Heart left ventricle (tissue), 16 donors: ENCODE measurements around the gene MRPL55. TPM values are rescaled to one million over a fixed set of nuclear protein-coding genes. Genes with fewer than 3 reads are reported as not detected.

ENCODE experiments used
- ATAC-seq, 4 donors: fragments of 200-7000 bp; cut with Tn5 transposase; one replicate each; pipeline ENCODE4 v1.9.1; 2020 to 2022; ENCODE audit warnings: moderate library complexity in 4 of 4, mild to moderate bottlenecking in 3 of 4, moderate number of reproducible peaks in 1 of 4
- DNase-seq, 5 donors: peaks; one replicate each; pipeline ENCODE4 v3.0.0-alpha.2; 2020
- H3K27ac ChIP-seq, 12 donors: fragments of 200-600 bp; sonication (generic) in 4 of 12; one replicate each; pipeline versions ENCODE4 v1.5.0 to v1.8.0; 2016 to 2022; ENCODE audit warnings: mild to moderate bottlenecking in 2 of 12
- H3K27me3 ChIP-seq, 9 donors: fragments of 200-600 bp; sonication (generic) in 2 of 9; one replicate each; pipeline versions ENCODE4 v1.5.1 to v1.8.0; 2016 to 2022; ENCODE audit warnings: mild to moderate bottlenecking in 3 of 9
- H3K36me3 ChIP-seq, 9 donors: fragments of 200-600 bp; sonication (generic) in 2 of 9; one replicate each; pipeline versions ENCODE4 v1.5.0 to v1.8.0; 2018 to 2022; ENCODE audit warnings: mild to moderate bottlenecking in 2 of 9
- H3K4me1 ChIP-seq, 12 donors: fragments of 200-600 bp; sonication (generic) in 4 of 12; one replicate each; pipeline versions ENCODE4 v1.5.0 to v1.8.0; 2016 to 2022; ENCODE audit warnings: mild to moderate bottlenecking in 3 of 12
- H3K4me3 ChIP-seq, 12 donors: fragments of 200-600 bp; sonication (generic) in 4 of 12; one replicate each; pipeline versions ENCODE4 v1.5.0 to v1.8.0; 2017 to 2022; ENCODE audit warnings: mild to moderate bottlenecking in 9 of 12, moderate library complexity in 4 of 12
- H3K9me3 ChIP-seq, 12 donors: fragments of 200-600 bp; sonication (generic) in 4 of 12; one replicate each; pipeline versions ENCODE4 v1.5.0 to v1.8.0; 2016 to 2022; ENCODE audit warnings: mild to moderate bottlenecking in 1 of 12
- POLR2A ChIP-seq, 2 donors: fragments of 450-650 bp; IDR thresholded peaks; one replicate each; pipeline ENCODE4 v1.6.1; 2017; ENCODE audit warnings: antibody characterized with exemption in 2 of 2, mild to moderate bottlenecking in 2 of 2, moderate library complexity in 2 of 2
- WGBS, 4 donors: extraction: QIAGEN DNeasy Blood & Tissue Kit in 2 of 4; methylation state at CpG; one replicate each; pipeline versions ENCODE4 v1.1.5 to v1.1.7; 2013 to 2018; 5-methylcytosine and 5-hydroxymethylcytosine counted together
- intact Hi-C, 10 donors: fragments of 100-400 bp; cut with DNase I; formaldehyde crosslinking; loops; one replicate each; pipeline versions ENCODE4 v1.11.1 to v1.14.2; 2022
- polyA plus RNA-seq, 2 donors: library from polyadenylated mRNA; stranded (reverse); fragments of 200-250 nt; gene quantifications; one replicate each; pipeline ENCODE4 v1.2.3, GENCODE V29; 2013
- total RNA-seq, 9 donors: library from RNA; depleted of rRNA in 2 of 9; stranded (reverse); fragments of >200 nt in 2 of 9; fragmentation: NEBNext Ultra II Directional in 3 of 9; extraction: Animal tissue kit (Norgen Biotek cat#: 25700) in 3 of 9; gene quantifications; one replicate each; pipeline versions ENCODE4 v1.1.0 to v1.2.4, GENCODE V29; 2016 to 2023
- TF ChIP-seq, protein P1 (sequence below), 12 donors: fragments of 200-600 bp; sonication (generic) in 4 of 12; IDR thresholded peaks; one replicate each; pipeline versions ENCODE4 v1.5.0 to v1.8.0; 2018 to 2022; ENCODE audit warnings: antibody characterized with exemption in 12 of 12, mild to moderate bottlenecking in 5 of 12
- donor health status: ischemic (EF 13 %, LVEDD 7.1; RV severe dilation, severe dysfunction).
- donor health status: healthy with polysubstance abuse.
- donor health status: DM: no; HTN: yes; CAD: no.
- donor health status: DM: no; HTN: no; CAD: no.
- donor health status: ischemic (EF 25% LVEDD 6.9; RV normal size, moderate dysfunction).
- donor health status: ischemic (EF 25% LVEDD 5.7; RV mildly dilated, moderate dysfunction).
- donor health status: healthy.
- donor health status: DM: yes; HTN: yes; CAD: no.
- donor health status: ischemic (EF 35%, LVEDD 5.7; RV mildly dilated, moderate dysfunction).
- donor health status: nonischemic (EF 11% LVEDD 7.7; RV severe dilation, severe dysfunction).
- donor health status: DM: yes; HTN: yes; CAD: no.
- donor health status: PGD.
- donor health status: ischemic (EF 29% LVEDD 5.4; RV normal size, mild dysfunction).
- donor health status: nonischemic (EF 23%, LVEDD 6.1; RV moderate dilation, normal function).

MRPL55 gene
- total and polyA plus RNA-seq, 11 donors, result 35.5 to 141 (median 55.1) TPM

- peak in 1 of 5 donors; percentile 11 for DNase-seq
- WGBS, 4 donors, result 57 to 69% (median 63%) methylated on average over 9 to 10 of the region's 10 CpGs
- intact Hi-C loops, result no loop called here
These were observed 42.0 kb downstream of the MRPL55 start for GRCh38 chr1:228066891-228067654.

GRCh38 chr1:228066416-228066815, 42.7 kb downstream of the MRPL55 start:
- no peak overlapping the region for H3K27ac ChIP-seq
- ATAC-seq, result no peak
- no peaks in the 10 kb centered on the region for H3K4me1 ChIP-seq
- DNase-seq, result peak in 1 of 5 donors; percentile 16
- 44 to 61% (median 50%) methylated on average over 3 to 4 of the region's 4 CpGs for WGBS, 4 donors
- H3K4me3 ChIP-seq, result no peak overlapping the region
- intact Hi-C loops, result no loop called here
- no peaks in the 10 kb centered on the region for H3K9me3 ChIP-seq
- H3K36me3 ChIP-seq, result no peaks in the 10 kb centered on the region
- no peak for TF ChIP-seq POLR2A (IDR thresholded peaks at IDR 0.05)
- TF ChIP-seq, protein P1, sequence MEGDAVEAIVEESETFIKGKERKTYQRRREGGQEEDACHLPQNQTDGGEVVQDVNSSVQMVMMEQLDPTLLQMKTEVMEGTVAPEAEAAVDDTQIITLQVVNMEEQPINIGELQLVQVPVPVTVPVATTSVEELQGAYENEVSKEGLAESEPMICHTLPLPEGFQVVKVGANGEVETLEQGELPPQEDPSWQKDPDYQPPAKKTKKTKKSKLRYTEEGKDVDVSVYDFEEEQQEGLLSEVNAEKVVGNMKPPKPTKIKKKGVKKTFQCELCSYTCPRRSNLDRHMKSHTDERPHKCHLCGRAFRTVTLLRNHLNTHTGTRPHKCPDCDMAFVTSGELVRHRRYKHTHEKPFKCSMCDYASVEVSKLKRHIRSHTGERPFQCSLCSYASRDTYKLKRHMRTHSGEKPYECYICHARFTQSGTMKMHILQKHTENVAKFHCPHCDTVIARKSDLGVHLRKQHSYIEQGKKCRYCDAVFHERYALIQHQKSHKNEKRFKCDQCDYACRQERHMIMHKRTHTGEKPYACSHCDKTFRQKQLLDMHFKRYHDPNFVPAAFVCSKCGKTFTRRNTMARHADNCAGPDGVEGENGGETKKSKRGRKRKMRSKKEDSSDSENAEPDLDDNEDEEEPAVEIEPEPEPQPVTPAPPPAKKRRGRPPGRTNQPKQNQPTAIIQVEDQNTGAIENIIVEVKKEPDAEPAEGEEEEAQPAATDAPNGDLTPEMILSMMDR (IDR thresholded peaks at IDR 0.05), result no peak
- H3K27me3 ChIP-seq, result peaks cover 16 to 72% (median 52%) of the 10 kb centered on the region in 9 donors

More at GRCh38 chr1:228066891-228067654, 42.0 kb downstream of the MRPL55 start:
- TF ChIP-seq, protein P1 (IDR thresholded peaks at IDR 0.05), result no peak
- TF ChIP-seq POLR2A (IDR thresholded peaks at IDR 0.05), result no peak
- H3K27me3 ChIP-seq, result peaks cover 15 to 65% (median 45%) of the 10 kb centered on the region in 9 donors
- H3K27ac ChIP-seq, result no peak overlapping the region
- no peaks in the 10 kb centered on the region for H3K36me3 ChIP-seq
- H3K9me3 ChIP-seq, result no peaks in the 10 kb centered on the region
- no peaks in the 10 kb centered on the region for H3K4me1 ChIP-seq
- no peak overlapping the region for H3K4me3 ChIP-seq
- no peak for ATAC-seq

DNA sequence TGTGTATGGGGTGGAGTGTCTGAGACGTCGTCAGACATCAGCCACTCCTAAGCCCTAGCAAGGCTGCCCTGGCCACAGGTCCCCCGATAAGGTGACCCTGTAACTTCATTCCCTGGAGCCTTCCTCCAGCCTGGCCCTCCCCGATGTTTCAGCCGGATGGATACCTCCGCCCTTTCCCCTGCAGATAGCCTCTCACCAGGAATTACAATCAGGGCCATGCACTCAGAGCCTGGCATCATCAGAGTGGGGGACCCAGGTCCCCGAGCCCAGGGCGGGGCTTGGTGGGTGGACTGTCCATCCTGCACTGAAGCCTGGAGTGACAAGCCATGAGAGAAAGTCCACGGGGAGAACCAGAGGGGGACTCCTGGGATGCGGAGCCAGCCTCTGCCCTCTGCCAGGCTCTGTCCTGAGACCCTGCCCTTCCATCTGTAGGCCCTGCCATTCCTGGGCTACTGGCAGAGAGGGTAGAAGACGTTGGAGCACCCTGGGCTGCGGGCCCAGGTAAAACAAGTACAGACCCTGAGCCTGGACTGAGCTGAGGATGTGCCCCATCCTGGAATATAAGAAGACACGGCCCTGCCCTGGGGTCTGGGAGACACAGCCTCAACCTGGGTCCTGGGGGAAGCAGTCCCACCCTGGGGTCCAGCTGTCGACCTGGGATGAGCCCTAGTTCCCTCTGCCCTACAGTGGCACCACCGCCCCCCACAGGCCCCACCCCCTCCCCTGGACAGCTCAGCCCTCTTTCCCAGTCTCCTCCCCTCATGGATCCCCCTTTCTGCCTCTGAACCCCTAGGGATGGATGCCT, 43.4 kb downstream of the MRPL55 start:
- no peaks in the 10 kb centered on the region for H3K36me3 ChIP-seq
- H3K4me1 ChIP-seq, result peaks cover 0 to 5% (median 0%) of the 10 kb centered on the region in 12 donors
- no peak for ATAC-seq
- H3K27ac ChIP-seq, result no peak overlapping the region
- no peak for TF ChIP-seq POLR2A (IDR thresholded peaks at IDR 0.05)
- TF ChIP-seq, protein P1 (IDR thresholded peaks at IDR 0.05), result no peak
- intact Hi-C loops, result no loop called here
- no peak overlapping the region for H3K4me3 ChIP-seq
- DNase-seq, result peak in 1 of 5 donors; percentile 15
- 67 to 75% (median 70%) methylated on average over 14 to 15 of the region's 15 CpGs for WGBS, 4 donors
- H3K9me3 ChIP-seq, result no peaks in the 10 kb centered on the region
- H3K27me3 ChIP-seq, result peaks cover 23 to 77% (median 59%) of the 10 kb centered on the region in 9 donors
